Left ventricle myocardium inferior (tissue), 1 donor: ENCODE results near the gene CD2. TPM values are rescaled to one million over a fixed set of nuclear protein-coding genes. Genes with fewer than 3 reads are reported as not detected.

Experiments
- DNase-seq: peaks from one replicate; pipeline ENCODE4 v3.0.0-alpha.2; 2020
- H3K27ac ChIP-seq: fragments of 200-600 bp; replicated peaks from 2 replicates; pipeline ENCODE4 v1.8.0; 2021
- H3K27me3 ChIP-seq: fragments of 200-600 bp; 2 replicates; pipeline ENCODE4 v1.8.0; 2021; ENCODE audit warnings: low read depth
- H3K36me3 ChIP-seq: fragments of 200-600 bp; 2 replicates; pipeline ENCODE4 v1.8.0; 2021
- H3K4me1 ChIP-seq: fragments of 200-600 bp; 2 replicates; pipeline ENCODE4 v1.8.0; 2021
- H3K4me3 ChIP-seq: fragments of 200-600 bp; 2 replicates; pipeline ENCODE4 v1.8.0; 2021; ENCODE audit warnings: mild to moderate bottlenecking, moderate library complexity
- H3K9me3 ChIP-seq: fragments of 200-600 bp; replicated peaks from 2 replicates; pipeline ENCODE4 v1.8.0; 2021
- CTCF ChIP-seq: fragments of 200-600 bp; IDR thresholded peaks from 2 replicates; pipeline ENCODE4 v1.8.0; 2021; ENCODE audit warnings: antibody characterized with exemption, mild to moderate bottlenecking, borderline replicate concordance
- intact Hi-C: fragments of 100-400 bp; cut with micrococcal nuclease; formaldehyde crosslinking; loops from one replicate; pipeline ENCODE4 v1.11.0; 2022
- total RNA-seq: library from RNA; stranded (reverse); fragmentation: NEBNext Ultra II Directional; extraction: Animal tissue kit (Norgen Biotek cat#: 25700); gene quantifications from one replicate; pipeline ENCODE4 v1.2.1, GENCODE V29; 2021
- donor health status: DM: no; HTN: yes; CAD: no; lungs with severe emphysema.

CD2 gene
- total RNA-seq, 1 donor from 2014 or later, result 0.36 TPM

GRCh38 chr1:116739371-116740012 lies 14.7 kb upstream of the CD2 start:
- DNase-seq, result no peak
- intact Hi-C loops, result loop anchor here (5.0 kb wide), 1 partner anchor 318 kb away; no protein-coding TSS in a partner anchor
- H3K27ac ChIP-seq, result no peak overlapping the region
- peaks cover 21% of the 10 kb centered on the region for H3K9me3 ChIP-seq
- no peaks in the 10 kb centered on the region for H3K27me3 ChIP-seq
- H3K4me3 ChIP-seq, result no peak overlapping the region
- no peaks in the 10 kb centered on the region for H3K4me1 ChIP-seq
- H3K36me3 ChIP-seq, result no peaks in the 10 kb centered on the region
- no peak for TF ChIP-seq CTCF

- Histone ChIP-seq H3K27me3 (no peaks in the 10 kb centered on the region), H3K36me3 (no peaks in the 10 kb centered on the region), H3K4me1 (no peaks in the 10 kb centered on the region), H3K4me3 (no peak overlapping the region), H3K9me3 (peaks cover 28% of the 10 kb centered on the region), H3K27ac (no peak overlapping the region)
- no peak for TF ChIP-seq CTCF
- no peak for DNase-seq
- intact Hi-C loops, result no loop called here
Observed at GRCh38 chr1:116740296-116740695, 13.9 kb upstream of the CD2 start.

- no peak for DNase-seq
- no peak overlapping the region for H3K27ac ChIP-seq
Observed at GRCh38 chr1:116740746-116741145, 13.5 kb upstream of the CD2 start.

GRCh38 chr1:116741836-116742565 lies 12.2 kb upstream of the CD2 start:
- TF ChIP-seq CTCF, result no peak
- Histone ChIP-seq H3K4me1 (no peaks in the 10 kb centered on the region), H3K27me3 (no peaks in the 10 kb centered on the region), H3K4me3 (no peak overlapping the region), H3K36me3 (no peaks in the 10 kb centered on the region), H3K27ac (no peak overlapping the region), H3K9me3 (peaks cover 31% of the 10 kb centered on the region)
- no peak for DNase-seq
- intact Hi-C loops, result no loop called here

More at GRCh38 chr1:116740746-116741145, 13.5 kb upstream of the CD2 start:
- intact Hi-C loops, result no loop called here
- Histone ChIP-seq H3K9me3 (peaks cover 28% of the 10 kb centered on the region), H3K4me1 (no peaks in the 10 kb centered on the region), H3K27me3 (no peaks in the 10 kb centered on the region), H3K36me3 (no peaks in the 10 kb centered on the region), H3K4me3 (no peak overlapping the region)
- TF ChIP-seq CTCF, result no peak

- Histone ChIP-seq H3K27me3 (no peaks in the 10 kb centered on the region), H3K4me3 (no peak overlapping the region), H3K4me1 (no peaks in the 10 kb centered on the region), H3K27ac (no peak overlapping the region), H3K9me3 (peaks cover 46% of the 10 kb centered on the region), H3K36me3 (no peaks in the 10 kb centered on the region)
- no peak for DNase-seq
- intact Hi-C loops, result no loop called here
- TF ChIP-seq CTCF, result no peak
Observed at GRCh38 chr1:116743535-116743934, 10.7 kb upstream of the CD2 start.
